Muscle of leg (tissue), 16 donors: ENCODE results near the gene PLCB1. TPM values are rescaled to one million over a fixed set of nuclear protein-coding genes. Genes with fewer than 3 reads are reported as not detected.
"Not testable (repeated sequence)": the region's sequence is repeated elsewhere in the genome, so short reads cannot be mapped to it uniquely, and the experiment has no call there.

Source experiments
- DNase-seq: peaks from one replicate; pipeline ENCODE4 v3.0.0; 2013
- H3K27ac ChIP-seq: one replicate; pipeline ENCODE4 v1.5.1; 2013; ENCODE audit warnings: mild to moderate bottlenecking, low read length, control low read depth
- H3K27me3 ChIP-seq: one replicate; pipeline ENCODE4 v1.6.1; 2013; ENCODE audit warnings: low read length; ENCODE audit not compliant: control insufficient read depth, insufficient read depth
- H3K36me3 ChIP-seq: one replicate; pipeline ENCODE4 v1.6.1; 2013; ENCODE audit warnings: low read length; ENCODE audit not compliant: control insufficient read depth, insufficient read depth
- H3K4me1 ChIP-seq: one replicate; pipeline ENCODE4 v1.6.1; 2013; ENCODE audit warnings: low read length; ENCODE audit not compliant: control insufficient read depth, insufficient read depth
- H3K4me3 ChIP-seq: one replicate; pipeline ENCODE4 v1.5.1; 2013; ENCODE audit warnings: low read length, control low read depth
- H3K9me3 ChIP-seq: replicated peaks from 2 replicates; pipeline ENCODE4 v1.6.1; 2013; ENCODE audit warnings: low read depth, low read length; ENCODE audit not compliant: control insufficient read depth
- WGBS: methylation state at CpG from one replicate; pipeline ENCODE4 v1.1.5; 2013; ENCODE audit warnings: missing lambda C conversion rate; ENCODE audit not compliant: insufficient coverage; 5-methylcytosine and 5-hydroxymethylcytosine counted together
- long read RNA-seq, 11 donors: transcript quantifications; one replicate each; lab custom pipeline, GENCODE V29; 2026
- polyA plus RNA-seq, 8 donors: library from polyadenylated mRNA; unstranded; fragments of 120-200 nt; gene quantifications; one replicate each; pipeline versions ENCODE4 v1.2.1 to v1.2.3, GENCODE V29; 2013; ENCODE audit warnings: inconsistent platforms in 1 of 8, low replicate concordance in 1 of 8; ENCODE audit not compliant: insufficient read length in 8 of 8, insufficient read depth in 1 of 8
- total RNA-seq: library from RNA; stranded (reverse); fragments of 120-200 nt; gene quantifications from one replicate; pipeline ENCODE4 v1.2.4, GENCODE V29; 2013

Gene PLCB1
- total RNA-seq, result 10.4 TPM
- polyA plus RNA-seq, result 10 to 100 TPM in 3 of 8 donors, 1 to 10 TPM in 5; 6.8 to 14.3 (median 8.9) TPM
- long read RNA-seq, donor 1, result 0 reads
- long read RNA-seq, donor 2, result 0 reads
- long read RNA-seq, donor 3, result 0 reads
- long read RNA-seq, donor 4, result 0 reads
- long read RNA-seq, donor 5, result 0 reads
- long read RNA-seq, donor 6, full-length matches to known transcripts, result 1 of 1 reads
- long read RNA-seq, donor 6, partial matches to known transcripts, result 0 of 1 reads
- long read RNA-seq, donor 6, other reads (novel, unspliced or antisense), result 0 of 1 reads
- long read RNA-seq, donor 7, result 0 reads
- long read RNA-seq, donor 8, result 0 reads
- long read RNA-seq, donor 9, result 0 reads
- long read RNA-seq, donor 10, result 0 reads
- long read RNA-seq, donor 11, result 0 reads

DNA sequence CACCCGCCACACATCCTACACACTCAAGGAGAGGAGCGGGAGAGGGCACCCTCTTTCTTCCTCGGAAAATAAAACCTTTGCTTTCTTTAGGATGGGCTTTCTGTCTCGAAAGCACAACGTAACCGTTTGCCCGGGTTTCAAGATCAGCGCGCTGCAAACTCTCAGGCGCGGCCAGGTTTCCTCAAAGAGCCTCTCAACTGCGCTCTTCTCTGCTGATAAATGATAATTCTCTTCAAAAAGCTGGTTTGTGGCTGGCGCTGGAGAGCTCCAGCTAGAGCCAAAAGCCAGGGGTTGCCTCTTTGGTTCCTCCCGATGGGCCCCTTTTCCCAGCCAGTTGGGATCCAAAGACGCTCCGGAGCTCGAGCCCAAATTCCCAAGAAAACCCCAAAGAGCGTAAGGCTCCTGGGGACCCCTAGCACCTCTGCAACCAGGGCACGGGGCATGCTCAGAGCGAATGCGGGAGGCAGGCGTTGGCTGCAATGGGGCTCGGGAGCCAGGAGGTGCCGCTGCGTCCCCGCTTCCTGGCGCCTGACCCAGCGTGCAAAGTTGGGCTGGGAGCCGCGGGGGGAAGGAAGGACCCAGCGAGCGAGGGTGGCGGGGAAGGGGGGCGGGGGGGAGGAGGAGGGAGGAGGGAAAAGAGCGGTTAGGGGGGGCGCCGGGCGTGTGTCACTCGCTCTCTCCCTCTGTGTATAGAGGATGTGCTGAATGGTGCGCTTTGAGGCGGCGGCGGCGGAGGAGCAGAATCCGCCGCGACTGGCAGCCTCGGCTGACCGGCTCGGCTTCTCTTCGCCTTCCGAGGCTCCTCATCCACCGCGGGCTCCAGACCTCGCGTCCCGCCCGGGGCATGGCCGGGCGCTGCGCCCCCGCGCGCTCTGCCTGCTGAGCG is at the start of gene PLCB1:
PLCB1 (plus strand) TSS at position 669 of the 886 bp plus-strand sequence. CDS start 386 bp downstream, outside the sequence.
- 2% methylated on average over 44 of the region's 65 CpGs for WGBS
- peak; percentile 94 for DNase-seq
- H3K27ac ChIP-seq, result peak within 1 kb of the TSS; percentile 63
- H3K36me3 ChIP-seq, result no peaks in the 10 kb centered on the region
- H3K9me3 ChIP-seq, result no peaks in the 10 kb centered on the region
- peaks cover 4% of the 10 kb centered on the region for H3K4me1 ChIP-seq
- peak within 1 kb of the TSS; percentile 56 for H3K4me3 ChIP-seq
- H3K27me3 ChIP-seq, result peaks cover 22% of the 10 kb centered on the region

DNA sequence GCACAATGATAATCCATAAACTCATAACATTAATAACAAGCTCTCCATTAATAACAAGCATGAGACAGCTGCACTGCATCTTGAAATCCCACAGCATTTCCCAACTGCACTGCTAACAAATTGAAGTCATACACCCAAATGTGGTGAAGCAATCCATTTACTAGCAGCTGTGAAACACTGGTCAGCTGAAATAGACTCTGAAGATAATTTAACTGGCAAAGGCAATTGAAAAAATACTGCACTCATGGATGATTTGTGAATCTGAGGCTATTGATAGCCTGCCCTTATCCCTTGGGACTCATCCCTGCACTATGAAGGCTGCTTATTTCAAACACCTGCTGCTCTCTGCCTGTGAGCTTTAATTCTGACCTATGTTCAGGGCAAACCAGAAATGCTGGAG is 49.1 kb upstream of the PLCB1 start:
- Histone ChIP-seq H3K4me1 (no peaks in the 10 kb centered on the region), H3K27me3 (no peaks in the 10 kb centered on the region), H3K4me3 (no peak overlapping the region), H3K9me3 (no peaks in the 10 kb centered on the region), H3K27ac (peak overlapping the region; percentile 25), H3K36me3 (no peaks in the 10 kb centered on the region)
- peak; percentile 94 for DNase-seq

DNA sequence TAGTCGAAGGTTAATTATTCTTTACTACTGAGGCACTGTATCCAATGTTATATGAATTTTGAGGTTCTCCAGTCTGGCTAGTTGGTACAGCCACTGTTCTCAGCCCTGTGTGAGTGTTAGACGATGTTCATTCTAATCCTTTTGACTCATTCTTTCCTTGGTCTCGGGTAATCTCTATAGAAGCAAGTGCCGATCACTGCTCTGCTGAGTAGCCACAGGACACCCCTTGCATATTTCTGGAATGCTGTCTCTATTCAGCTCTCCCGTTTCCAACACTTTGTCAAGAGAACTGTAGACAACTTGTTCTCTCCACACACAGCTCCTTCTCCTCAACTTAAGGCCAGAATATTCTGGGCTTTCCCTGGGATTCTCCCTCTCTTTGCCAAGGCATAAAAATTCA is 42.4 kb upstream of the PLCB1 start:
- Histone ChIP-seq H3K27ac (no peak overlapping the region), H3K9me3 (no peaks in the 10 kb centered on the region), H3K27me3 (no peaks in the 10 kb centered on the region), H3K4me3 (no peak overlapping the region), H3K36me3 (no peaks in the 10 kb centered on the region), H3K4me1 (no peaks in the 10 kb centered on the region)
- DNase-seq, result no peak
- WGBS, result 81% methylated on average over 4 of the region's 5 CpGs

DNA sequence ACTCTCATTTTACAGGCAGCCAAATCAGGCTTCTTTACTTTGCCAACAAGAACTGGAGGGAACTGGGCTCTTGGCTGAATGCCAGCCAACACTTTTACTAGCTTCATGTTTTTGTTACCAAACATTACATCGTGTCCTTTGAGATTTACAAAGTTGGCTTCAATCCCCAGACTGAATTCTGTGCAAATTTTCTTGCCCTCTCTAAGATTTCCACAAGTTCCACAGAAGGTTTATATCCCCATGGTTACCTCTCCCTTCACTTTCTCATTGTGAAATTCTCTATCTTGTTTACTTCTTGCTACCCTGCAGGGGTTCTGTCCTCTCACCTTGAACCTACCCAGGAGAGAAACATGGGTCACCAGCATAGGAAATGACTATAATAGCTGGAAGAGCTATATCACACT is 37.6 kb upstream of the PLCB1 start:
- H3K4me3 ChIP-seq, result no peak overlapping the region
- no peaks in the 10 kb centered on the region for H3K27me3 ChIP-seq
- peak overlapping the region; percentile 26 for H3K27ac ChIP-seq
- H3K4me1 ChIP-seq, result no peaks in the 10 kb centered on the region
- peak; percentile 93 for DNase-seq
- H3K9me3 ChIP-seq, result no peaks in the 10 kb centered on the region
- no peaks in the 10 kb centered on the region for H3K36me3 ChIP-seq
- 0% methylated on average over 1 of the region's 1 CpG for WGBS

DNA sequence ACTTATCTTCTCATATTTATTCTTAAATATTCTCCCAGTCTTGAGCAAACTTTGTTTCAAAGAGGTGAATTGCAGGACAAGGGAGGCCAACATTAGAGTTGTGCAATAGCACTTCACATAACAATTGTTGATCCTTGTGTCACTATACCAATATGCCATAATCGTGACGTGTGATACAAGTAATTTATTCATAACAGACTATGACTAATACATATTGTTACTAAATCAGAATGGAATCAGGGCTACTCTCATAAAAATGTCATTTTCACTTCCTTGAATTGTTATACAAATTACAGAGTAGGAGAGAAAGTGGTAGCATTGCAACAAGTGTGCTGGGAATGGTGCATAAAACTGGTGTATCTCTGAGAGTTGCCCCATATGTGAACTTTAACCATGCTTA is 37.2 kb upstream of the PLCB1 start:
- no CpG with 5 or more reads among the region's 2 CpGs for WGBS
- Histone ChIP-seq H3K36me3 (no peaks in the 10 kb centered on the region), H3K9me3 (no peaks in the 10 kb centered on the region), H3K4me3 (no peak overlapping the region), H3K4me1 (no peaks in the 10 kb centered on the region), H3K27ac (peak overlapping the region; percentile 21), H3K27me3 (no peaks in the 10 kb centered on the region)
- peak; percentile 53 for DNase-seq

DNA sequence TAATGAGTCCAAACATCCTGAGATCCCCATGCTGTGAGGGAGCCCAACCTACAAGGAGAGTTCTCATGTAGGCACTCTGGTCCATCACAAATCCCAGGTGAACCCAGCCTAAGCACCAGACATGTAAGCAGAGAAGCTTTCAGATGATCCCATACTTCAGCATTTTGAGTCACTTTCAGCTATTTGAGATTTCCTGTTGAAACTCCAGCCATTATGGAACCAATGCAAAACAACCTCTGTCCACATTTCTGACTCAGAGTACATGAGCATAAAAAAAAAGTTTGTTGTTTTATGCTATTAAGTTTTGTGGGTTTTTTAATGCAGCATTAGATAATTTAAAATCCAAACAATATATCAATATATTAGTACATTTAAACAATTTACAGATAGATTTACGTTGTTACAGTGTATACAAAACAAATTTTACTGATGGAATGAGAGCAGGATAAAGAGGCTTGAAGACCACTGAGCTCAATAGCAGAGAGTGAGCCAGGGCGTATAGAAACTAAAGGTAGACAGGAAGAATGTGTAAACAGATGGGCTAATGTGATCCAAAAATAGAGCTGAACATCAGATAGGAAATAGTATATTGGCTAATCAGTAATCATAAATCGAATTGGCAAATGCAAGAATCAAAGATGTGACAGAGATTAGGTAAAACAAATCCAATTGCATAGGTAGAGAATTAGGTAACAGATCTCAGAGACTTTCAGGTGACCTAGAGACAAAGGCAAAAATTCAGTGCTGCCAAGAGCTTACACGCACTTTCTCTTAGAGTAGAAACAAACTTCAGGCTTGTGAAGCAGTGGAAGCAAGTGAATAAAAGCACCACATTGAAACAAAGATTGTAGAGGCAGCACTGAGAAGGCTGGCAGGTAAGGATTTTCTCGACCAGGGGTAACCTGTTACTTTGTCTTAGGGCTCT is 36.2 kb upstream of the PLCB1 start:
- no peaks in the 10 kb centered on the region for H3K36me3 ChIP-seq
- no peak overlapping the region for H3K4me3 ChIP-seq
- H3K27me3 ChIP-seq, result no peaks in the 10 kb centered on the region
- H3K9me3 ChIP-seq, result no peaks in the 10 kb centered on the region
- 90% methylated on average over 3 of the region's 5 CpGs for WGBS
- H3K27ac ChIP-seq, result no peak overlapping the region
- H3K4me1 ChIP-seq, result no peaks in the 10 kb centered on the region
- DNase-seq, result no peak

DNA sequence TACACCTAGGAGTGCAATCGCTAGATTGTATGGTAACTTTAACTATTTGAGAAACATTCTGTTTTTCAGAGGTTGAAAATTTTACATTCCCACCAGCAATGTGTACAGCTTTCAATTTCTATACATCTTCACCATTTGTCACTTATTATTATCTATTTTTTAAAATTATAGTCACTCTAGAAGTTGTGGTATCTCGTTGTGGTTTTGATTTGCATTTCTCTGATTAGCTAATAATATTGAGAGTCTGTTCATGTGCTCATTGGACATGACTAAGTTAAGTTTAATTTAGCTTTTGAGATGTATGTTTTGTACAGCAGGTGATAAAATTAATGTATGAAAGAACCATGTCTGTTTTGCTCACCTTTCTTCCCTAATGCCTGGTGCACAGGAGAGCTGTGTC is 34.8 kb upstream of the PLCB1 start:
- Histone ChIP-seq H3K4me3 (no peak overlapping the region), H3K36me3 (no peaks in the 10 kb centered on the region), H3K27ac (no peak overlapping the region), H3K9me3 (no peaks in the 10 kb centered on the region), H3K27me3 (no peaks in the 10 kb centered on the region), H3K4me1 (no peaks in the 10 kb centered on the region)
- WGBS, result no CpG with 5 or more reads among the region's 2 CpGs
- no peak for DNase-seq

DNA sequence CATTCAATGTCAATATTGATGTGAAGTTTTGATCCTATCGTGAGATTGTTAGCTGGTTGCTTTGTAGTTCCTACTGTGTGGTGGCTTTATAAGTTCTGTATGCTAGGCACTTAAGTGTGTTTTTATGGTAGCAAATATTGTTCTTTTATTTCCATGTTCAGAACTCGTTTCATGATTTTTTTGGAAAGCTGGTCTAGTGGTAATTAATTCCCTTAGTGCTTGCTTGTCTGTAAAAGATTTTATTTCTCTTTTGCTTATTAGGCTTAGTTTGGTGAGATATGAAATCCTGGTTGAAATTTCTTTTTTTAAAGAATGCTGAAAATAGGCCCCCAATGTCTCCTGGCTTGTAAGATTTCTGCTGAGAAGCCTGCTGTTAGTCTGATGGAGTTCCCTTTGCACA is 27.8 kb upstream of the PLCB1 start:
- DNase-seq, result no peak
- no peaks in the 10 kb centered on the region for H3K36me3 ChIP-seq
- H3K9me3 ChIP-seq, result peaks cover 19% of the 10 kb centered on the region
- no peak overlapping the region for H3K27ac ChIP-seq
- no peak overlapping the region for H3K4me3 ChIP-seq
- no peaks in the 10 kb centered on the region for H3K27me3 ChIP-seq
- no peaks in the 10 kb centered on the region for H3K4me1 ChIP-seq
- no CpG with 5 or more reads among the region's 2 CpGs for WGBS

DNA sequence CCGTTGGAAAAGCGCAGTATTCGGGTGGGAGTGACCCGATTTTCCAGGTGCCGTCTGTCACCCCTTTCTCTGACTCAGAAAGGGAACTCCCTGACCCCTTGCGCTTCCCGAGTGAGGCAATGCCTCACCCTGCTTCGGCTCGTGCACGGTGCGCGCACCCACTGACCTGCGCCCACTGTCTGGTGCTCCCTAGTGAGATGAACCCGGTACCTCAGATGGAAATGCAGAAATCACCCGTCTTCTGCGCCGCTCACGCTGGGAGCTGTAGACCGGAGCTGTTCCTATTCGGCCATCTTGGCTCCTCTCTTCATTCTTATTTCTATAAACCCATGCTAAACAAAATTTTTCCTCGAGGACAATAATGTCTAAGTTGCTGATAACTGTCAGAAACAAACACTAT is 17.5 kb upstream of the PLCB1 start:
- not testable (repeated sequence) for DNase-seq, H3K27ac ChIP-seq, H3K27me3 ChIP-seq, H3K4me3 ChIP-seq, H3K36me3 ChIP-seq, H3K9me3 ChIP-seq, H3K4me1 ChIP-seq
- 100% methylated on average over 7 of the region's 21 CpGs for WGBS
